H1 (cell line): ENCODE results near the gene NR4A2.

Experiments
- RNF2 ChIP-seq: fragments of 200-900, 300-1000 bp; sonication (generic); IDR thresholded peaks from 2 replicates; pipeline ENCODE4 v1.7.1; 2016; ENCODE audit warnings: borderline replicate concordance, low read depth, mild to moderate bottlenecking, antibody characterized with exemption, low read length; ENCODE audit not compliant: poor library complexity, severe bottlenecking; ENCODE audit errors: missing control alignments
- YY1 ChIP-seq: IDR thresholded peaks from 2 replicates; pipeline ENCODE4 v1.6.1; 2011; ENCODE audit warnings: low read depth, mild to moderate bottlenecking, low read length
- TF ChIP-seq, protein P1 (sequence below), 3 experiments: IDR thresholded peaks; 1 replicate in 2 of 3; 2 replicates in 1 of 3; pipeline versions ENCODE4 v1.5.1 to v1.6.1; 2011; ENCODE audit warnings: low read length in 3 of 3, mild to moderate bottlenecking in 3 of 3, inconsistent platforms in 2 of 3, low read depth in 1 of 3, moderate library complexity in 1 of 3; ENCODE audit not compliant: insufficient read depth in 1 of 3; ENCODE audit errors: control extremely low read depth in 1 of 3

- TF ChIP-seq YY1 (no peak), RNF2 (no peak)
- TF ChIP-seq, protein P1, sequence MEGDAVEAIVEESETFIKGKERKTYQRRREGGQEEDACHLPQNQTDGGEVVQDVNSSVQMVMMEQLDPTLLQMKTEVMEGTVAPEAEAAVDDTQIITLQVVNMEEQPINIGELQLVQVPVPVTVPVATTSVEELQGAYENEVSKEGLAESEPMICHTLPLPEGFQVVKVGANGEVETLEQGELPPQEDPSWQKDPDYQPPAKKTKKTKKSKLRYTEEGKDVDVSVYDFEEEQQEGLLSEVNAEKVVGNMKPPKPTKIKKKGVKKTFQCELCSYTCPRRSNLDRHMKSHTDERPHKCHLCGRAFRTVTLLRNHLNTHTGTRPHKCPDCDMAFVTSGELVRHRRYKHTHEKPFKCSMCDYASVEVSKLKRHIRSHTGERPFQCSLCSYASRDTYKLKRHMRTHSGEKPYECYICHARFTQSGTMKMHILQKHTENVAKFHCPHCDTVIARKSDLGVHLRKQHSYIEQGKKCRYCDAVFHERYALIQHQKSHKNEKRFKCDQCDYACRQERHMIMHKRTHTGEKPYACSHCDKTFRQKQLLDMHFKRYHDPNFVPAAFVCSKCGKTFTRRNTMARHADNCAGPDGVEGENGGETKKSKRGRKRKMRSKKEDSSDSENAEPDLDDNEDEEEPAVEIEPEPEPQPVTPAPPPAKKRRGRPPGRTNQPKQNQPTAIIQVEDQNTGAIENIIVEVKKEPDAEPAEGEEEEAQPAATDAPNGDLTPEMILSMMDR (IDR thresholded peaks at IDR 0.05; ENCODE audit: control extremely low read depth in 1 of 3, insufficient read depth in 1 of 3, low read depth in 1 of 3, low read length in 3 of 3) = no peak
These were observed 7.3 kb upstream of the NR4A2 start for GRCh38 chr2:156339865-156340264.
